Urinary bladder (tissue), 4 donors: Measurements from ENCODE around the gene TMPRSS11B. TPM values are rescaled to one million over a fixed set of nuclear protein-coding genes. Genes with fewer than 3 reads are reported as not detected.
"Not testable (repeated sequence)": the region's sequence is repeated elsewhere in the genome, so short reads cannot be mapped to it uniquely, and the experiment has no call there.

ENCODE experiments used
- DNase-seq: peaks from one replicate; pipeline ENCODE4 v3.0.0-alpha.2; 2015; ENCODE audit errors: extremely low spot score
- H3K27ac ChIP-seq: one replicate; pipeline ENCODE4 v1.5.1; 2013; ENCODE audit warnings: low read depth, mild to moderate bottlenecking, moderate library complexity
- H3K36me3 ChIP-seq: one replicate; pipeline ENCODE4 v1.6.1; 2013; ENCODE audit warnings: mild to moderate bottlenecking, moderate library complexity; ENCODE audit not compliant: insufficient read depth
- H3K4me1 ChIP-seq: one replicate; pipeline ENCODE4 v1.6.1; 2013; ENCODE audit warnings: mild to moderate bottlenecking, moderate library complexity; ENCODE audit not compliant: insufficient read depth
- H3K4me3 ChIP-seq: one replicate; pipeline ENCODE4 v1.5.1; 2013; ENCODE audit warnings: low read depth, low read length
- WGBS: extraction: QIAGEN DNeasy Blood & Tissue Kit; methylation state at CpG from one replicate; pipeline ENCODE4 v1.1.7; 2013; 5-methylcytosine and 5-hydroxymethylcytosine counted together
- polyA plus RNA-seq: library from polyadenylated mRNA; stranded (reverse); fragments of 200-250 nt; gene quantifications from one replicate; pipeline ENCODE4 v1.2.3, GENCODE V29; 2013
- total RNA-seq: library from RNA; depleted of rRNA; stranded (reverse); fragments of >200 nt; gene quantifications from one replicate; pipeline ENCODE4 v1.2.3, GENCODE V29; 2014
- donor health status: healthy with polysubstance abuse.
- donor health status: healthy.

Gene TMPRSS11B
- total RNA-seq (not detected), polyA plus RNA-seq (not detected)

- WGBS, result 90% methylated on average over 6 of the region's 6 CpGs
- Histone ChIP-seq H3K4me1 (no peaks in the 10 kb centered on the region), H3K36me3 (no peaks in the 10 kb centered on the region), H3K27ac (no peak within 1 kb of the TSS), H3K4me3 (no peak within 1 kb of the TSS)
- DNase-seq, result no peak
These were observed at the start of gene TMPRSS11B for GRCh38 chr4:68245594-68245993. Gene TMPRSS11B (minus strand): TSS chr4:68245694. CDS start chr4:68245558, 136 bp downstream.

- no peak for DNase-seq
- Histone ChIP-seq H3K36me3 (no peaks in the 10 kb centered on the region), H3K27ac (no peak overlapping the region), H3K4me1 (no peaks in the 10 kb centered on the region), H3K4me3 (no peak overlapping the region)
- WGBS, result 93% methylated on average over 1 of the region's 1 CpG
These were observed 45.8 kb upstream of the TMPRSS11B start for GRCh38 chr4:68291256-68291655.

- 64% methylated on average over 2 of the region's 2 CpGs for WGBS
- H3K36me3 ChIP-seq, result no peaks in the 10 kb centered on the region
- DNase-seq, result no peak
- no peak overlapping the region for H3K27ac ChIP-seq
- no peak overlapping the region for H3K4me3 ChIP-seq
- no peaks in the 10 kb centered on the region for H3K4me1 ChIP-seq
These were observed 42.9 kb upstream of the TMPRSS11B start for GRCh38 chr4:68288393-68288740.

- Histone ChIP-seq H3K4me1 (no peaks in the 10 kb centered on the region), H3K36me3 (no peaks in the 10 kb centered on the region), H3K4me3 (no peak overlapping the region), H3K27ac (no peak overlapping the region)
- 58% methylated on average over 3 of the region's 3 CpGs for WGBS
- no peak for DNase-seq
These were observed 42.4 kb upstream of the TMPRSS11B start for GRCh38 chr4:68287704-68288392.

GRCh38 chr4:68283714-68284113, 38.2 kb upstream of the TMPRSS11B start:
- no peak for DNase-seq
- Histone ChIP-seq H3K27ac (no peak overlapping the region), H3K36me3 (no peaks in the 10 kb centered on the region), H3K4me3 (no peak overlapping the region), H3K4me1 (no peaks in the 10 kb centered on the region)
- WGBS, result 75% methylated on average over 3 of the region's 3 CpGs

GRCh38 chr4:68283095-68283494, 37.6 kb upstream of the TMPRSS11B start:
- H3K4me1 ChIP-seq, result no peaks in the 10 kb centered on the region
- 76% methylated on average over 2 of the region's 2 CpGs for WGBS
- H3K4me3 ChIP-seq, result no peak overlapping the region
- H3K36me3 ChIP-seq, result no peaks in the 10 kb centered on the region
- DNase-seq, result no peak
- no peak overlapping the region for H3K27ac ChIP-seq

- WGBS, result 68% methylated on average over 10 of the region's 10 CpGs
- not testable (repeated sequence) for DNase-seq, H3K4me3 ChIP-seq, H3K36me3 ChIP-seq, H3K27ac ChIP-seq, H3K4me1 ChIP-seq
These were observed 36.6 kb upstream of the TMPRSS11B start for GRCh38 chr4:68281796-68282740.

GRCh38 chr4:68278029-68278428, 32.5 kb upstream of the TMPRSS11B start:
- H3K36me3 ChIP-seq, result no peaks in the 10 kb centered on the region
- no peak for DNase-seq
- WGBS, result 74% methylated on average over 2 of the region's 2 CpGs
- H3K4me1 ChIP-seq, result no peaks in the 10 kb centered on the region
- H3K4me3 ChIP-seq, result no peak overlapping the region
- no peak overlapping the region for H3K27ac ChIP-seq

- H3K4me3 ChIP-seq, result no peak overlapping the region
- 54% methylated on average over 2 of the region's 2 CpGs for WGBS
- H3K4me1 ChIP-seq, result no peaks in the 10 kb centered on the region
- H3K27ac ChIP-seq, result no peak overlapping the region
- no peaks in the 10 kb centered on the region for H3K36me3 ChIP-seq
- DNase-seq, result no peak
These were observed 32.1 kb upstream of the TMPRSS11B start for GRCh38 chr4:68277627-68278026.

- Histone ChIP-seq H3K4me3 (no peak overlapping the region), H3K4me1 (no peaks in the 10 kb centered on the region), H3K27ac (no peak overlapping the region), H3K36me3 (no peaks in the 10 kb centered on the region)
- 81% methylated on average over 2 of the region's 2 CpGs for WGBS
- no peak for DNase-seq
These were observed 27.4 kb upstream of the TMPRSS11B start for GRCh38 chr4:68272860-68273259.

- Histone ChIP-seq H3K27ac (no peak overlapping the region), H3K4me1 (no peaks in the 10 kb centered on the region), H3K36me3 (no peaks in the 10 kb centered on the region), H3K4me3 (no peak overlapping the region)
- DNase-seq, result no peak
- WGBS, result 44% methylated on average over 2 of the region's 2 CpGs
These were observed 26.9 kb upstream of the TMPRSS11B start for GRCh38 chr4:68272380-68272779.

GRCh38 chr4:68271851-68272357, 26.4 kb upstream of the TMPRSS11B start:
- WGBS, result 12% methylated on average over 11 of the region's 11 CpGs
- no peak overlapping the region for H3K4me3 ChIP-seq
- peak; percentile 46 for DNase-seq
- no peaks in the 10 kb centered on the region for H3K4me1 ChIP-seq
- no peaks in the 10 kb centered on the region for H3K36me3 ChIP-seq
- no peak overlapping the region for H3K27ac ChIP-seq

GRCh38 chr4:68267433-68267944, 22.0 kb upstream of the TMPRSS11B start:
- 32% methylated on average over 2 of the region's 2 CpGs for WGBS

More at GRCh38 chr4:68267433-68267944, 22.0 kb upstream of the TMPRSS11B start:
- DNase-seq, result no peak
- Histone ChIP-seq H3K27ac (no peak overlapping the region), H3K4me3 (no peak overlapping the region), H3K4me1 (no peaks in the 10 kb centered on the region), H3K36me3 (no peaks in the 10 kb centered on the region)
